Measurements from ENCODE around the gene SENP1. TPM values are rescaled to one million over a fixed set of nuclear protein-coding genes. Genes with fewer than 3 reads are reported as not detected.

SENP1 gene
- total RNA-seq, 1 donor from 2014 or later = 15.1 TPM

GRCh38 chr12:48005750-48006021 lies 100.2 kb downstream of the SENP1 start:
- Histone ChIP-seq H3K9ac (ENCODE audit: low read depth in 1 of 3, low read length in 3 of 3) (no peak overlapping the region), H3K4me3 (ENCODE audit: low read length in 3 of 3) (no peak overlapping the region), H3K36me3 (ENCODE audit: control insufficient read depth in 3 of 3, insufficient read depth in 3 of 3, low read length in 3 of 3) (no peaks in the 10 kb centered on the region), H3K27ac (ENCODE audit: low read depth, low read length) (no peak overlapping the region), H3K4me1 (ENCODE audit: control insufficient read depth in 3 of 3, insufficient read depth in 3 of 3, low read length in 3 of 3) (peaks cover 37 to 48% (median 45%) of the 10 kb centered on the region in 3 donors), H3K9me3 (ENCODE audit: control insufficient read depth in 3 of 3, low read length in 3 of 3) (no peaks in the 10 kb centered on the region), H3K27me3 (ENCODE audit: control insufficient read depth in 3 of 3, insufficient read depth in 3 of 3, low read length in 3 of 3) (peaks cover 42 to 75% (median 62%) of the 10 kb centered on the region in 3 donors)

DNA sequence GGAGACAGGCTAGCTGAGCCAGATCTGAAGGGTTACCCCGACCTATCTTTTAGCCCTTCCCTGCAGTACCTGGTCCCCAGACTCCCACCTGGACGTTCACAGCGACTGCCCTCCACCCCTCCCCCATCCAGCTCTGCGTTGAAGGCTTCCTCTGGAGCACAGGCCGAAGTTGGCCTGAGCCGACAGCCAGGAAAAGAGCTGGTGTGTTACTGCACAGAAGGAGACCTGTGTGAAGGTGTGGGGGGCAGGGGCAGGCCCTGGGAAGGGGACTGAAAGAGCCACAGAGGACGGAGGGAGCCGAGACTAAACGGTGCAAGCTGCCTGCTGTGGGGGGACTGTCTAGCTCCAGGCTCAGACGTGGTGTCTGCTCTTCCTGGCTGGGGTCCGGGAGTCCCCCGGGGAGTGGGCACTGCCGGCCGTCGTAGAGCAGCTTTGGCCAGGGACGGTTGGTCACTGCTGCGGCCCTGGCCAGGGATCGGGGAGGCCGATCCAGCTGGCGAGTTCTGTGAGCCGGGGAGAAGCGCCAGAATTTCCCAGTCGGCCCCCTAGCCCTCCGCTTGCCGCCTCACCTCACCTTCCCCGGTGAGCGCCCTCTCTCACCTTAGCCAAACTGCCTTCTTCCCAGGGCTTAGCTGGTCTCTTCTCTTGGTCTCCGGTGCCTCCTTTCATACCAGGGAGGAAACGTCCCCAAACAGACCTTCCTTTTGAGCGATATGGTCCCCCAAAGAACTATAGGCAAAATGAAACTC lies 100.7 kb downstream of the SENP1 start:
- H3K4me1 ChIP-seq (ENCODE audit: control insufficient read depth in 3 of 3, insufficient read depth in 3 of 3, low read length in 3 of 3) = peaks cover 37 to 49% (median 45%) of the 10 kb centered on the region in 3 donors
- H3K27ac ChIP-seq (ENCODE audit: low read depth, low read length) = no peak overlapping the region
- H3K4me3 ChIP-seq (ENCODE audit: low read length in 3 of 3) = no peak overlapping the region
- H3K9me3 ChIP-seq (ENCODE audit: control insufficient read depth in 3 of 3, low read length in 3 of 3) = no peaks in the 10 kb centered on the region
- H3K36me3 ChIP-seq (ENCODE audit: control insufficient read depth in 3 of 3, insufficient read depth in 3 of 3, low read length in 3 of 3) = no peaks in the 10 kb centered on the region
- peak overlapping the region in 1 of 3 donors; percentile 8 for H3K9ac ChIP-seq (ENCODE audit: low read depth in 1 of 3, low read length in 3 of 3)
- H3K27me3 ChIP-seq (ENCODE audit: control insufficient read depth in 3 of 3, insufficient read depth in 3 of 3, low read length in 3 of 3) = peaks cover 42 to 78% (median 62%) of the 10 kb centered on the region in 3 donors

DNA sequence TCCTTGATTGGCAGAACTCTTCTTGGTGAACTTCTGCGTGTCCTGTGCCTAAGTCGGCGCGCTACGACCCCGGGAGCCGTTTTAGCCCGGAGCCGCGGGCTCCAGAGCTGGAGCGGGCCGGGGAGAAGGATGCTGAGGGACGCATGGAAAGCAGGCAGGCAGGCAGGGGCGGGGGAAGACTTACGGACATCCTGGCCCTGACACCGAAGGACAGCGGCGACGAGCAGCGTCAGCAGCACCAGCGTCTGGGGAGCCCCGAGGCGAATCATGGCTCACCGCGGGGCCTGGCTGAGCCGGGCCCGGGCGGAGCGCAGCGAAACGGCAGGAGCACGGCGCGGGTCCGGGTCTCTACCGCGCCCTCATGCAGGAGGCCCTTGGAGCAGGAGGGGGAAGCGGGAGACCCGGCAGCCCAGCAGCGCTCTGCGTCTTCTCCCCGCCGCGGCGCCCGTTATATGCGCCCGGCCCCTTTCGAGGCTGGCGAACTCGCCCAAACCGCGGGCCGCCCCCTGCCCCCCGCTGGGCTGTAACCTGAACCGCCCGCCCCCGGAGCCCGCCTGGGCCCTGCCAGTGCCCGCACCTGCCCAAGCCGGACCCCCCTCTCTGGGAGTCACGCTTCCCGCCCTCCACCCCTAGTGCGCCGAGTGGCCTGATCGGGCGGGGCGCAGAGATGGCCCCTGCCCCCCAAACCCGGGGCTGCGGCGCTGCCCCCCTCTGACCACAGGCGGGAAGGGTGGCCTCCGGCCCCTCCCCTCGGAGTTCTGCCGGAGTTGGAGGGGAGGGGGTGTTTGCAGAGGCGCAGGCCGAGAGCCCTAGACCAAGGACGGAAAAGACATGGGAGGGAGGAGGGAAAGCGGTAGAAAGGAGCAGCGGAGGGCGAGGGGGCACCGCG lies 101.6 kb downstream of the SENP1 start, which contains the start of gene COL2A1:
COL2A1 (minus strand) TSS at position 424 of the 889 bp plus-strand sequence; CDS start at position 269, 155 bp downstream.
- Histone ChIP-seq H3K9me3 (ENCODE audit: control insufficient read depth in 3 of 3, low read length in 3 of 3) (no peaks in the 10 kb centered on the region), H3K4me3 (ENCODE audit: low read length in 3 of 3) (peak within 1 kb of the TSS; percentile 56 to 67 (median 60)), H3K27me3 (ENCODE audit: control insufficient read depth in 3 of 3, insufficient read depth in 3 of 3, low read length in 3 of 3) (peaks cover 45 to 79% (median 63%) of the 10 kb centered on the region in 3 donors), H3K4me1 (ENCODE audit: control insufficient read depth in 3 of 3, insufficient read depth in 3 of 3, low read length in 3 of 3) (peaks cover 37 to 49% (median 45%) of the 10 kb centered on the region in 3 donors), H3K9ac (ENCODE audit: low read depth in 1 of 3, low read length in 3 of 3) (peak within 1 kb of the TSS in 1 of 3 donors; percentile 40), H3K27ac (ENCODE audit: low read depth, low read length) (no peak within 1 kb of the TSS), H3K36me3 (ENCODE audit: control insufficient read depth in 3 of 3, insufficient read depth in 3 of 3, low read length in 3 of 3) (no peaks in the 10 kb centered on the region)

DNA sequence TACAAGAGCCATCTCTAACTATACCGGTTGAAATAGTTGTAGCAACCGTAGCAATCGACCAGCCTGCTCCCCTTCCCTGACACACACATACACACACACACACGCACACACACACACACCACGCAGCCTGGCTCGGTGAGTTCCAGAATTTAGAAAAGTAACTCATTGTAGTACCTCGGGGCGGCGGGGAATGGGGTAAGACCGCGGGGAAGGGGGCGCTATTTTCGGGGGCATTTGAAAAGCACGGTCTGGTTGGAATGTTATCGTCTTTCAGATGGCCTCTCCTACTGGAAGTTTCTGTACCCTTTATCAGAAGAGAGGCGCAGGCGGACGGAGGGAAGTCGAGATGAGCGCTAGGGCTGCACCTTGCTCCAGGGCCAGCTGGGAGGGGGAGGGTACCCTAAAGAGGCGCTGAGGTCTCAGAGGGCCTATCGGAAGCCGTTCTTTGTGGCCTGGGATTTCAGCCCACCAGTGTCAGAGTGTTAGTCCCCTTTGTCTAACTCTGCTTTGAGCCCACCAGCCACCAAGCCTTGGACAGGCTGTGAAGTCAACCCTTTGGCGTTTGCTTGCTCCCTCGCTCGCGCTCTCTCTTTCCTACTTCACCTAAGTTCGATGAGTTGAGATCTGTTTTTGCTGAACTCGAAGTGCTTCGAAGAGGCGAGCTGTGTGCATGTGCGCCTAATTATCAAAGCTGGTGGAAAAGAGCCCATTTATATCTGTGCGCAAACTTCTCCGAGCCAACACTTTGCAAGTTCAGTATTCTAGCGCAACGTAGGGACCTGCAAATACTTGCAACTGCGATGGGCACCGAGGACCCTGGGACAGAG lies 102.4 kb downstream of the SENP1 start:
- no peaks in the 10 kb centered on the region for H3K9me3 ChIP-seq (ENCODE audit: control insufficient read depth in 3 of 3, low read length in 3 of 3)
- H3K9ac ChIP-seq (ENCODE audit: low read depth in 1 of 3, low read length in 3 of 3) = no peak overlapping the region
- no peaks in the 10 kb centered on the region for H3K36me3 ChIP-seq (ENCODE audit: control insufficient read depth in 3 of 3, insufficient read depth in 3 of 3, low read length in 3 of 3)
- peaks cover 45 to 77% (median 63%) of the 10 kb centered on the region in 3 donors for H3K27me3 ChIP-seq (ENCODE audit: control insufficient read depth in 3 of 3, insufficient read depth in 3 of 3, low read length in 3 of 3)
- peak overlapping the region; percentile 56 to 69 (median 60) for H3K4me3 ChIP-seq (ENCODE audit: low read length in 3 of 3)
- no peak overlapping the region for H3K27ac ChIP-seq (ENCODE audit: low read depth, low read length)
- peaks cover 37 to 49% (median 45%) of the 10 kb centered on the region in 3 donors for H3K4me1 ChIP-seq (ENCODE audit: control insufficient read depth in 3 of 3, insufficient read depth in 3 of 3, low read length in 3 of 3)

GRCh38 chr12:48002773-48003218 lies 103.1 kb downstream of the SENP1 start:
- H3K36me3 ChIP-seq (ENCODE audit: control insufficient read depth in 3 of 3, insufficient read depth in 3 of 3, low read length in 3 of 3) = no peaks in the 10 kb centered on the region
- H3K4me1 ChIP-seq (ENCODE audit: control insufficient read depth in 3 of 3, insufficient read depth in 3 of 3, low read length in 3 of 3) = peaks cover 37 to 49% (median 45%) of the 10 kb centered on the region in 3 donors
- H3K9me3 ChIP-seq (ENCODE audit: control insufficient read depth in 3 of 3, low read length in 3 of 3) = no peaks in the 10 kb centered on the region
- H3K27ac ChIP-seq (ENCODE audit: low read depth, low read length) = no peak overlapping the region
- H3K4me3 ChIP-seq (ENCODE audit: low read length in 3 of 3) = peak overlapping the region; percentile 56 to 69 (median 69)
- peaks cover 45 to 73% (median 66%) of the 10 kb centered on the region in 3 donors for H3K27me3 ChIP-seq (ENCODE audit: control insufficient read depth in 3 of 3, insufficient read depth in 3 of 3, low read length in 3 of 3)
- peak overlapping the region in 1 of 3 donors; percentile 54 for H3K9ac ChIP-seq (ENCODE audit: low read depth in 1 of 3, low read length in 3 of 3)

DNA sequence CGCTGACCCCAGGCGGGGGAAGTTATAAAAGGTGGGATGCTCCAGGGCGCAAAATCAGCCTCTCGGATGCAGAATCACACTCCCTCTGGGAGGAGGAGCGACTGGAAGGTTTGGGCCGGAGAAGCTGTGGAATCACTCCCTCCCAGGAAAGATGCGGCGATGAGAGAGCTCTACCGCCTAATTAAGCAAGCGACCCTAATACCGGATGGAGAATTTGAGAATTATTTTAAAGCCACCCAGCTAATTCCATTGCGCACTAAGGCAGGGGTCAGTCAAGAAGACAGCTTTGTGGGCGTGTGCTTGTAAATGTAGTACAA lies 103.5 kb downstream of the SENP1 start:
- Histone ChIP-seq H3K27me3 (ENCODE audit: control insufficient read depth in 3 of 3, insufficient read depth in 3 of 3, low read length in 3 of 3) (peaks cover 49 to 69% (median 65%) of the 10 kb centered on the region in 3 donors), H3K4me3 (ENCODE audit: low read length in 3 of 3) (peak overlapping the region; percentile 56 to 69 (median 69)), H3K9ac (ENCODE audit: low read depth in 1 of 3, low read length in 3 of 3) (no peak overlapping the region)

GRCh38 chr12:48001505-48002413 lies 104.1 kb downstream of the SENP1 start:
- Histone ChIP-seq H3K9ac (ENCODE audit: low read depth in 1 of 3, low read length in 3 of 3) (peak overlapping the region in 2 of 3 donors; percentile 12 to 47), H3K4me3 (ENCODE audit: low read length in 3 of 3) (peak overlapping the region; percentile 69), H3K4me1 (ENCODE audit: control insufficient read depth in 3 of 3, insufficient read depth in 3 of 3, low read length in 3 of 3) (peaks cover 37 to 49% (median 45%) of the 10 kb centered on the region in 3 donors), H3K27ac (ENCODE audit: low read depth, low read length) (no peak overlapping the region), H3K36me3 (ENCODE audit: control insufficient read depth in 3 of 3, insufficient read depth in 3 of 3, low read length in 3 of 3) (no peaks in the 10 kb centered on the region), H3K27me3 (ENCODE audit: control insufficient read depth in 3 of 3, insufficient read depth in 3 of 3, low read length in 3 of 3) (peaks cover 49 to 63% (median 63%) of the 10 kb centered on the region in 3 donors), H3K9me3 (ENCODE audit: control insufficient read depth in 3 of 3, low read length in 3 of 3) (no peaks in the 10 kb centered on the region)

More for the DNA sequence above, 103.5 kb downstream of the SENP1 start:
- H3K27ac ChIP-seq (ENCODE audit: low read depth, low read length) = no peak overlapping the region
- H3K4me1 ChIP-seq (ENCODE audit: control insufficient read depth in 3 of 3, insufficient read depth in 3 of 3, low read length in 3 of 3) = peaks cover 37 to 49% (median 45%) of the 10 kb centered on the region in 3 donors
- no peaks in the 10 kb centered on the region for H3K36me3 ChIP-seq (ENCODE audit: control insufficient read depth in 3 of 3, insufficient read depth in 3 of 3, low read length in 3 of 3)
- H3K9me3 ChIP-seq (ENCODE audit: control insufficient read depth in 3 of 3, low read length in 3 of 3) = no peaks in the 10 kb centered on the region

GRCh38 chr12:48000878-48001504 lies 104.9 kb downstream of the SENP1 start:
- Histone ChIP-seq H3K27ac (ENCODE audit: low read depth, low read length) (no peak overlapping the region), H3K27me3 (ENCODE audit: control insufficient read depth in 3 of 3, insufficient read depth in 3 of 3, low read length in 3 of 3) (peaks cover 47 to 62% (median 58%) of the 10 kb centered on the region in 3 donors), H3K9me3 (ENCODE audit: control insufficient read depth in 3 of 3, low read length in 3 of 3) (no peaks in the 10 kb centered on the region), H3K36me3 (ENCODE audit: control insufficient read depth in 3 of 3, insufficient read depth in 3 of 3, low read length in 3 of 3) (no peaks in the 10 kb centered on the region), H3K4me1 (ENCODE audit: control insufficient read depth in 3 of 3, insufficient read depth in 3 of 3, low read length in 3 of 3) (peaks cover 42 to 55% (median 48%) of the 10 kb centered on the region in 3 donors), H3K4me3 (ENCODE audit: low read length in 3 of 3) (peak overlapping the region; percentile 69), H3K9ac (ENCODE audit: low read depth in 1 of 3, low read length in 3 of 3) (peak overlapping the region in 2 of 3 donors; percentile 12 to 47)

Data from skeletal muscle tissue (tissue), 4 donors.